GM21423 (cell line): Measurements from ENCODE around the gene ACTL8.

Experiments used
- ATAC-seq: cut with Tn5 transposase; IDR thresholded peaks from one replicate; pipeline ENCODE4 v1.9.1; 2021; ENCODE audit warnings: mild to moderate bottlenecking, moderate library complexity; ENCODE audit not compliant: unreplicated experiment

ACTL8 gene

DNA sequence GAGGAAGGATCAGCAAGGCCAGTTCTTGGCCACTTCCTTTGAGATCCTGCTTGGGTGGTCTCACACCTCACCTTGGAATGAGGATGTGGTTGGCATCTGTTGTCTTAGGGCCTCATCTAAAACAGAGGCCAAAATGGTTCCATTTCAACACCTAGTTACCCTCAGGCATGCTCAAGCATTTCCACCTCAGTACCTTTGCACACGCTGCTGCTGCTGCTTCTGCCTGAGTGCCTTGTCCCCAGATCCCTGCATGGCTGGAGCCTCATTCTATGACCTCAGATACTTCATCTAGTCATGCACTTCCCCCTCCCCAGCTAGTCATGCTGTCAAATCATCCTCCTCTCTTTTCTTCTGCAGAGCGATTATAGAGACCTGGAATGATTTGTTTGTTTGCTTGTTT is 86.8 kb downstream of the ACTL8 start:
- no peak for ATAC-seq

- no peak for ATAC-seq
Measured at GRCh38 chr1:17842686-17843085, 87.6 kb downstream of the ACTL8 start.

GRCh38 chr1:17844185-17844826 is 89.2 kb downstream of the ACTL8 start:
- no peak for ATAC-seq

DNA sequence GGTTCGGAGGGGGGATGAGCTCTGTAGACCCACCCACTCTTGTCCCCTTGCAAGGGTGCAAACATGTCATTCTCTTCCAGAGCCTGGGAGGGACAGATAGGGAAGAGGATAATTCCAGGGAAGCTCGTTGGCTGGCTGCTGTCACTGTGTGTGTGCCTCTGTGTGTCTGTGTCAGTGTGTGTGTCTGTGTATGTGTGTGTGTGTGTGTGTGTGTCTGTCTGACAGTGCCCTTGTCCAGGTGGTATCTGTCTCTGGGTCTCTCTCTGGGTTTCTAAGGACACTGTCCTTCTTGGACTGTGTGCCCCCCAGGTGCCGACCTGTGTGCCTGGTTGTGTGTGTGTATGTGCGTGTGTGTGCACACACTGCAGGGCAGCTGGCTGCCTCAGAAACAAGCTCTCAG is 90.5 kb downstream of the ACTL8 start:
- ATAC-seq, result no peak

GRCh38 chr1:17846341-17846740 is 91.2 kb downstream of the ACTL8 start:
- ATAC-seq, result no peak

- ATAC-seq, result no peak
Measured at GRCh38 chr1:17847111-17847510, 92.0 kb downstream of the ACTL8 start.

DNA sequence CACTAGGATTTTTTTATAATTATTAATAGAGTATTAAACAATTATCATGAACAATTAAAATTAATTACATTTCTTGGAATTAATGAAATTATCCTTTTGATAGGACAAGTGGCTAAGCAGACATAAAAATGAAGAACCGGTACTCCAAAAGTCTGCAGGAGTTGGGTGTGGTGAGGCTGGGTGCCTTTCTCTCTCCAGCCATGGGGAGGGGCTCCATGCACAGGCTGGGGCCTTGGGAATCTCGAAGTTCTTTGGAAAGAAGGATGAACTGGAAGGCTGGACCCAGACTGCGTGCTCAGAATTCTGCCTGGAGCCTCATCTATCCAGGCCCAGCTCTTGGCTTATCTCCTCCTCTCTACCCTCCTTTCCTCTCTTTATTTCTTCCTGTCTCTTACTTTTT is 94.1 kb downstream of the ACTL8 start:
- ATAC-seq, result no peak

DNA sequence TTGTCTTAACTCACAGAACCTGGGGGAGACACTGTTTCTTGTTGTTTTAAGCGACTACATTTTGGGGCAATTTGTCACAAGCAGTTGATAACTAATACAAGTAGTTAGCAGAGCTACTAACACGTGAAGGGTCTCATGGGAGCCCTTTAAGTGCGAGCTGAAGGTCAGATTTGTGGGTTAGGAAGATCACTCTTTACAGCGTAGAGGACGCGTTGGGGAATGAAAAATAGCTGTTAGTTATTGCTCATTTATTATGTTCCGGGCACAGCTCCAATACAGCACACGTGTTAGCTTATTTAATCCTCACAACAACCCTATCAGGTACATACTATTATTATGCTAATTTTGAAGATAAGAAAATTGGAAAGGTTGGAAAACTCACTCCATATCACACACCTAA is 95.9 kb downstream of the ACTL8 start:
- no peak for ATAC-seq

DNA sequence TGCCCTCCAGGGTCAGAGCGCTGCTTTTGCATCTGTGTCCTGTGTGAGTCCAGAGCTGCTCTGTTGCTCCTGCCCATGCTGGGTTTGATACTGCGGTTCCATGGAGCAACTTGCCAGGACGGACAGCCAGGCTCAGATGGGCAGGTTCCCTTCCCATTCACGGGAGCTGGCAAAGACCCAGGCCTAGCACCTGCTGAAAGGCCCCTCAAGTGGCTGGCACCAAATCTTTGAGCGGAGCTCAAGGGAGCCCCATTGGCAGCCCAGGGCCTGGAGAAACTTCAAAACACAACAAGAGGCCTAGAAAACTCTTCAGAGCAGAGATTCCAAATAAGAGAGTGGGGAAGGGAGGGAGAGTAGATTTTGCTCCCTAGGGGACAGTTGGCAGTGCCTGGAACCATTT is 97.2 kb downstream of the ACTL8 start:
- no peak for ATAC-seq

GRCh38 chr1:17853241-17853935 is 98.3 kb downstream of the ACTL8 start:
- ATAC-seq, result no peak

DNA sequence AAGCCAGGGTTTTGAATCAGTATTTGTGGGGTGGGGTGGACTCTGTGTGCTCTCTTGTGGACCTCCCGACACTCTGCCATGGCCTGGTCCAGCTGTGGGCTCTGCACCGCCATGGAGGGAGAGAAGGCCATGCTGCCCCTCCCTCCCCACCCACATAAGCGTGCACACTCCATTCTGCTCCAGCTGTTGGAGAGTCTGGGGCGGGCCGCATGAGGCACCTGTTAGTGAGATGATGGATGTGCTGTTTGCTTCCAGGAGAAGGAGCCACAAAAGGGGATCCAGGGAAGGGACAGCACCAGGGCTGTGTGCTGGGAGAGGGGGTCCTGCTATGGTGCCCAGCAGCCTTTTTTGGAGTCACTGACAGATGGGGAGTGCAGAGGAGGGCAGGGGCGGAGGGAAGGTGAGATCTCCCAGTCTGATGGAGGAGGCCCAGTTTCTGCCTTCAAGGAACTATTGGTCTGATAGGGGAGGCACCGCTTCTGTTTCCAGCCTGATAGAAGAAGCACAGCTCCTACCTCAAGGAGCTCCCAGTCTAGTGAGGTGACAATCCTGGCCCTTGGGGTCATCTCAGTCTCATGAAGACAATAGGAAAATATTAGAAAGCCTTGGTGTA is 101.5 kb downstream of the ACTL8 start:
- ATAC-seq, result no peak

- ATAC-seq, result no peak
Measured at GRCh38 chr1:17857109-17857499, 102.0 kb downstream of the ACTL8 start.

DNA sequence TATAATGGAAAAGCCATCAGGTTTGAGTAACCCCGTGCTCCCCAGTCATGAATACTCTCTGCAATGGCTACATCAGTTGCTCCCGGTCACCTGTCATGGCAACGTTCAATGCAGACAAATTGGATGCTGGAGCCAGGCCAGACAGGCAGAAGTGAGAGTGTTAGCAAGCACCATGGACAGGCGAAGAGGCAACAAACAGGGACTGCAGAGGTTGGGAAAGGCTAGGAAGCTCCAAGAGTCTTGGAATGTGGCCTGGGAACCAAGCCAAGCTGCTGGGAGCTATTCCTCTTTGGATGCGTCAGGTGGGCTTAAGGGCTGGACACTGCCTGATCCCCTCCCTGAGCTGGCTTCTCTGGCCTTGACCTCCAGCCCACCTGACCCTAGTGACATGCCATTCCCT is 102.9 kb downstream of the ACTL8 start:
- ATAC-seq, result no peak

GRCh38 chr1:17860812-17861211 is 105.7 kb downstream of the ACTL8 start:
- no peak for ATAC-seq

DNA sequence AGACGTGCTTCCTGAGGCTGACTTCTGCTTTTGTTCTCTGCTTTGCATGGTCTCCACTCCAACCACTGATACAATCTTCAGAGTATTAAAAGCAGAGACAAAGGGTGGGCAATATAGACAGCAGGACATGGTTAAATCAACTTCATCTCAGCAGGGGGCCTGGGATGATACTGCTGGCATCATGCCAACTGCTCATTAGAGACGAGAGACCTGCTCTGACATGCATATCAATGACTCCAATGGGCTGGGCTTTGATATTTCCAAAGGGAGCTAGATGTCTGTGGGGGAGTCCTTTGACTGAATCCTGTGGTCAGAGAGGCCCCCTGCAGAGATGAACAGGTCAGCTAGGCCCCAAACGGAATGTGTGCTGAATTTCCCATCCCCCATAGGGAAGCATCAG is 106.6 kb downstream of the ACTL8 start:
- no peak for ATAC-seq

- no peak for ATAC-seq
Measured at GRCh38 chr1:17862121-17862520, 107.0 kb downstream of the ACTL8 start.

DNA sequence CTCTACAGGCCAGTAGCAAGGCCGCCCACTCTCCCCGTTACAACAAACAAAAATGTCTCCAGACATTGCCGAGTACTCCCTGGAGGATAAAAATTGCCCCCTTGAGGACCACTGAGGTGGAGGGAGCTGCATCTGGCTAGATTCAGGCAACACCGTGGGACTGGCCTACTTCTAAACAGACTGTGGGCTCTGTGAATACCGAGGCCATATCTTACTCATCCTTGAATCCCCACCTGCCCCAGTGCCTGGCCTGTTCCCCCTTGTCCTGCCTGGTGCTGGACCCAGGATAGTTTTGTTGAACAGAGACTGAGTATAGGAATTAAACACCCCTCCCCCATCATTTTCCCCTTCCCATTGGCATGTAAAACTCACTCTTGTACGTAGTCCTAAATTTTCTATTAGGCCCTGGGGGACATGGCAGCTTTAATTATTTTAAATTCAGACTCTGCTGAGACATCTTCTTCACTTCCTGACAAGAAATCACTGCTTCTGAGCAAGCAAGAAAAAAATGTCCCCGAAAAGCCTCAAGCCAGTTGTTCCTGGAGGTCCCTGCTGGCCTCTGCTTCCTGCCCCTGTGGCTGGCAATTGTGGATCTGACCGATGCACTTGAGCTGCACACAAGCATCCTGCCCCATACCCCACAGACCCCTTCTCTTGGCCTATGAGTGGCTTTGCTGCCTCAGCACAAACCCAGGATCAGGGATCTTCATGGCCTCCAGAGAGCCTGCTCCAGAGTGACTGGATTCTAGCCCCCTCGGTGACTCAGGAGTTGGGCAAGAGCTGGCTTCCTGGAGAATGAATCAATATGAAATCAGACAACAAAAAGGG is 111.0 kb downstream of the ACTL8 start:
- no peak for ATAC-seq

DNA sequence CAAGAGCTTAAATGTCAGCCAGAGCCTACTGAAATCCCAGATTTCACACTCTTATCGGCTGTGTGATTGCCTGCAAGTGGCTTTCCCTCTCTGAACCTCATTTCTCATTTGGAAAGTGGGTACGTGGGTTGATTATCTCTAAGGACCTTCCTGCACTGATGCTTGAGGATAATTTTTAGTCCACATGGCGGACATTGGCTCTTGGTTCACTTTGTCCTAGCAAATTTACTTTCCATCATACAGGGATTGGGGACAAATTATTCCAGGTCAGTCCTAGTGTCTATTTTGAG is 111.6 kb downstream of the ACTL8 start:
- ATAC-seq, result no peak

- ATAC-seq, result no peak
Measured at GRCh38 chr1:17867470-17867869, 112.3 kb downstream of the ACTL8 start.

DNA sequence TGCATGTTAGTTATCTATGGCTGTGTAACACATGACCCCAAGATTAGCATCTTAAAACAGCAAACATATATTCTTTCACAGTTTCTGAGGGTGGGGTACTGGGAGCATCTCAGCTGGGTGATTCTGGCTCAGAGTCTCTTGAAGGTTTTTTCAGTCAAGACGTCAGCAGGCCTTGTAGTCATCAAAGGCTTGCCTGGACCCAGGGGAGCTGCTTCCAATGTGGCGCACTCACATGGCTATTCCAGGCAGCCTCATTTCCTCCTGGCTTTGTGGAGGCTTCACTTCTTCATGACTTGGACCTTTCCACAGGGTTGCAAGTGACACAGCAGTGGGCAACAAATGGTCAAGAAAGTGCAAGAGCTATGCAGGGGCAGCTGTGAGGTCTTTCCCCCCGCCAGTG is 114.7 kb downstream of the ACTL8 start:
- ATAC-seq, result no peak

GRCh38 chr1:17870679-17871078 is 115.5 kb downstream of the ACTL8 start:
- ATAC-seq, result no peak
